ENCODE results near the gene STAC. TPM values are rescaled to one million over a fixed set of nuclear protein-coding genes. Genes with fewer than 3 reads are reported as not detected.

STAC gene
- total and polyA plus RNA-seq, 4 donors = 0.21 to 0.56 (median 0.39) TPM

- no peak for TF ChIP-seq ZBTB33 (IDR thresholded peaks at IDR 0.05)
- TF ChIP-seq RXRA (IDR thresholded peaks at IDR 0.05) = no peak
- no peak for TF ChIP-seq NR2F2 (IDR thresholded peaks at IDR 0.05)
Observed at GRCh38 chr3:36483709-36484108, 103.4 kb downstream of the STAC start (continued).

- TF ChIP-seq YY1 (IDR thresholded peaks at IDR 0.05) (no peak), RXRA (IDR thresholded peaks at IDR 0.05) (no peak), TAF1 (conservative IDR thresholded peaks at IDR 0.05) (no peak)
- Histone ChIP-seq H3K9ac (ENCODE audit: low read depth in 1 of 2, low read length in 2 of 2) (no peak overlapping the region), H3K4me1 (ENCODE audit: control insufficient read depth in 4 of 4, insufficient read depth in 4 of 4, low read length in 3 of 4) (no peaks in the 10 kb centered on the region), H3K36me3 (ENCODE audit: control insufficient read depth in 4 of 4, insufficient read depth in 3 of 4, low read depth in 1 of 4, low read length in 3 of 4) (no peaks in the 10 kb centered on the region), H3K9me3 (ENCODE audit: control insufficient read depth in 4 of 4, low read length in 3 of 4) (peaks cover 0 to 2% (median under 1%) of the 10 kb centered on the region in 4 donors), H3K4me3 (ENCODE audit: low read depth in 1 of 3, low read length in 3 of 3) (no peak overlapping the region), H3K27me3 (ENCODE audit: control insufficient read depth in 4 of 4, insufficient read depth in 4 of 4, low read length in 3 of 4) (no peaks in the 10 kb centered on the region), H3K27ac (ENCODE audit: low read depth in 1 of 2, low read length in 2 of 2) (no peak overlapping the region)
- 39% methylated on average over 1 of the region's 1 CpG for WGBS
- DNase-seq (ENCODE audit: low spot score) = no peak
Observed at GRCh38 chr3:36484386-36484785, 104.1 kb downstream of the STAC start.

GRCh38 chr3:36486009-36486795 is 105.9 kb downstream of the STAC start:
- no peak overlapping the region for H3K27ac ChIP-seq (ENCODE audit: low read depth in 1 of 2, low read length in 2 of 2)
- TF ChIP-seq SP1 (IDR thresholded peaks at IDR 0.05) (no peak), ZBTB33 (IDR thresholded peaks at IDR 0.05) (no peak), ATF3 (IDR thresholded peaks at IDR 0.05) (no peak), RAD21 (IDR thresholded peaks at IDR 0.05) (no peak), MAX (IDR thresholded peaks at IDR 0.05) (no peak), HNF4A (conservative IDR thresholded peaks at IDR 0.05) (no peak), YY1 (IDR thresholded peaks at IDR 0.05) (no peak)
- no peak overlapping the region for H3K4me3 ChIP-seq (ENCODE audit: low read depth in 1 of 3, low read length in 3 of 3)
- DNase-seq (ENCODE audit: low spot score) = no peak
- peaks cover 0 to 1% (median 0%) of the 10 kb centered on the region in 4 donors for H3K9me3 ChIP-seq (ENCODE audit: control insufficient read depth in 4 of 4, low read length in 3 of 4)
- WGBS = 86% methylated on average over 8 of the region's 8 CpGs
- no peak overlapping the region for H3K9ac ChIP-seq (ENCODE audit: low read depth in 1 of 2, low read length in 2 of 2)
- H3K27me3 ChIP-seq (ENCODE audit: control insufficient read depth in 4 of 4, insufficient read depth in 4 of 4, low read length in 3 of 4) = no peaks in the 10 kb centered on the region
- H3K36me3 ChIP-seq (ENCODE audit: control insufficient read depth in 4 of 4, insufficient read depth in 3 of 4, low read depth in 1 of 4, low read length in 3 of 4) = no peaks in the 10 kb centered on the region
- H3K4me1 ChIP-seq (ENCODE audit: control insufficient read depth in 4 of 4, insufficient read depth in 4 of 4, low read length in 3 of 4) = no peaks in the 10 kb centered on the region

GRCh38 chr3:36487616-36488015 is 107.3 kb downstream of the STAC start:
- no peak for DNase-seq (ENCODE audit: low spot score)
- WGBS = 88% methylated on average over 4 of the region's 4 CpGs
- Histone ChIP-seq H3K4me3 (ENCODE audit: low read depth in 1 of 3, low read length in 3 of 3) (no peak overlapping the region), H3K9ac (ENCODE audit: low read depth in 1 of 2, low read length in 2 of 2) (no peak overlapping the region), H3K27ac (ENCODE audit: low read depth in 1 of 2, low read length in 2 of 2) (no peak overlapping the region), H3K4me1 (ENCODE audit: control insufficient read depth in 4 of 4, insufficient read depth in 4 of 4, low read length in 3 of 4) (no peaks in the 10 kb centered on the region), H3K36me3 (ENCODE audit: control insufficient read depth in 4 of 4, insufficient read depth in 3 of 4, low read depth in 1 of 4, low read length in 3 of 4) (no peaks in the 10 kb centered on the region), H3K9me3 (ENCODE audit: control insufficient read depth in 4 of 4, low read length in 3 of 4) (peaks cover 0 to 1% (median 0%) of the 10 kb centered on the region in 4 donors), H3K27me3 (ENCODE audit: control insufficient read depth in 4 of 4, insufficient read depth in 4 of 4, low read length in 3 of 4) (no peaks in the 10 kb centered on the region)
- no peak for TF ChIP-seq CTCF (IDR thresholded peaks at IDR 0.05; ENCODE audit: low read depth, low read length, missing input control)
- TF ChIP-seq NR2F2 (IDR thresholded peaks at IDR 0.05) = no peak
- no peak for TF ChIP-seq RXRA (IDR thresholded peaks at IDR 0.05)
- TF ChIP-seq GABPA (IDR thresholded peaks at IDR 0.05 in 1 of 2, conservative IDR thresholded peaks at IDR 0.05 in 1 of 2) = no peak
- TF ChIP-seq MAX (IDR thresholded peaks at IDR 0.05) = no peak
- TF ChIP-seq FOXA2 (IDR thresholded peaks at IDR 0.05) = no peak
- no peak for TF ChIP-seq SP1 (IDR thresholded peaks at IDR 0.05)
- no peak for TF ChIP-seq HNF4A (conservative IDR thresholded peaks at IDR 0.05)
- no peak for TF ChIP-seq HNF4G (IDR thresholded peaks at IDR 0.05)
- no peak for TF ChIP-seq RAD21 (IDR thresholded peaks at IDR 0.05)
- TF ChIP-seq FOXA1 (IDR thresholded peaks at IDR 0.05) = no peak
